Measurements from ENCODE around the gene TRPM2. TPM values are rescaled to one million over a fixed set of nuclear protein-coding genes. Genes with fewer than 3 reads are reported as not detected.
"Not testable (repeated sequence)": the region's sequence is repeated elsewhere in the genome, so short reads cannot be mapped to it uniquely, and the experiment has no call there.

Gene TRPM2
- total RNA-seq, 1 donor from 2014 or later = 0.09 TPM

DNA sequence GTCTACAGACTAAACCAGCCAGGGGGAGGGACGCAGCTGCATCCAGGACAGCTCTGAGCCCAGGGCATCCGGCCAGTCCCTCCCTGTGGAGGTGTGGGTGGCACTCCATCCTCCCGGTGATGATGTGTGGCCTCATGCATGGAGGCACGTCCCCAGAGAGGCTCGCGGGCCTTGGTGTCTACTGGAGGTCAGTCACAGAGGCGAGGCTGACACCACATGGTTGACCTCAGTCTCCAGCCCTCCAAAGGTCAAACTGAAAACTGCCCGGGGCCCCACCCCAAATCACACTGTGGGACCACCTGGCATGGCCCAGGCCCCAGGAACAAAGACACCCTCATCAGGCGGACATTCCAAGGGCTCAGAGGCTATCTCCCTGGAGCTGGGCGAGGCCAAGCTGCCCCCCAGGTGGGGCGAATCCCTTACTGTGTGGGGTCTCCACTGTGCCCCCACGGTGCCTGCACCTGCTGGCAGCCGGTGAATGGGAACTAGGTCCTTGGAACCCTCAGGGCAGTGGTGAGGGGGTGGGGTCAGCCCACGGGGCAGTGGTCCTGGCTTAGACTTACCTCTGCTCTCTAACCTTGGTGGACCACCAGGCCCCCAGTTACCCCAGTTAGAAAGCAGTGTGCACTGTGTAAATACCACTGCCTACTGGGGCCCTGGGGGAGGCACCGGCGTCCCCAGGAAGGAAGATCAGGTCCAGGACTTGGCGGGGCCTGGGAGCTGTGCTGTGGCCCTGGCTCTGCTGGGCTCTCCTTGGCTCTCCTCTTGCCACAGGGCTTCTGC, 49.1 kb downstream of the TRPM2 start:
- Mint-ChIP-seq H3K4me1 (peaks cover 5% of the 10 kb centered on the region), H3K27me3 (ENCODE audit: low read depth) (no peaks in the 10 kb centered on the region), H3K36me3 (no peaks in the 10 kb centered on the region), H3K4me3 (no peak overlapping the region), H3K9me3 (no peaks in the 10 kb centered on the region), H3K27ac (no peak overlapping the region)
- TF ChIP-seq, protein P1, sequence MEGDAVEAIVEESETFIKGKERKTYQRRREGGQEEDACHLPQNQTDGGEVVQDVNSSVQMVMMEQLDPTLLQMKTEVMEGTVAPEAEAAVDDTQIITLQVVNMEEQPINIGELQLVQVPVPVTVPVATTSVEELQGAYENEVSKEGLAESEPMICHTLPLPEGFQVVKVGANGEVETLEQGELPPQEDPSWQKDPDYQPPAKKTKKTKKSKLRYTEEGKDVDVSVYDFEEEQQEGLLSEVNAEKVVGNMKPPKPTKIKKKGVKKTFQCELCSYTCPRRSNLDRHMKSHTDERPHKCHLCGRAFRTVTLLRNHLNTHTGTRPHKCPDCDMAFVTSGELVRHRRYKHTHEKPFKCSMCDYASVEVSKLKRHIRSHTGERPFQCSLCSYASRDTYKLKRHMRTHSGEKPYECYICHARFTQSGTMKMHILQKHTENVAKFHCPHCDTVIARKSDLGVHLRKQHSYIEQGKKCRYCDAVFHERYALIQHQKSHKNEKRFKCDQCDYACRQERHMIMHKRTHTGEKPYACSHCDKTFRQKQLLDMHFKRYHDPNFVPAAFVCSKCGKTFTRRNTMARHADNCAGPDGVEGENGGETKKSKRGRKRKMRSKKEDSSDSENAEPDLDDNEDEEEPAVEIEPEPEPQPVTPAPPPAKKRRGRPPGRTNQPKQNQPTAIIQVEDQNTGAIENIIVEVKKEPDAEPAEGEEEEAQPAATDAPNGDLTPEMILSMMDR (IDR thresholded peaks at IDR 0.05; ENCODE audit: unreplicated experiment) = no peak
- DNase-seq (ENCODE audit: low spot score in 2 of 2, unreplicated experiment in 2 of 2) = no peak

DNA sequence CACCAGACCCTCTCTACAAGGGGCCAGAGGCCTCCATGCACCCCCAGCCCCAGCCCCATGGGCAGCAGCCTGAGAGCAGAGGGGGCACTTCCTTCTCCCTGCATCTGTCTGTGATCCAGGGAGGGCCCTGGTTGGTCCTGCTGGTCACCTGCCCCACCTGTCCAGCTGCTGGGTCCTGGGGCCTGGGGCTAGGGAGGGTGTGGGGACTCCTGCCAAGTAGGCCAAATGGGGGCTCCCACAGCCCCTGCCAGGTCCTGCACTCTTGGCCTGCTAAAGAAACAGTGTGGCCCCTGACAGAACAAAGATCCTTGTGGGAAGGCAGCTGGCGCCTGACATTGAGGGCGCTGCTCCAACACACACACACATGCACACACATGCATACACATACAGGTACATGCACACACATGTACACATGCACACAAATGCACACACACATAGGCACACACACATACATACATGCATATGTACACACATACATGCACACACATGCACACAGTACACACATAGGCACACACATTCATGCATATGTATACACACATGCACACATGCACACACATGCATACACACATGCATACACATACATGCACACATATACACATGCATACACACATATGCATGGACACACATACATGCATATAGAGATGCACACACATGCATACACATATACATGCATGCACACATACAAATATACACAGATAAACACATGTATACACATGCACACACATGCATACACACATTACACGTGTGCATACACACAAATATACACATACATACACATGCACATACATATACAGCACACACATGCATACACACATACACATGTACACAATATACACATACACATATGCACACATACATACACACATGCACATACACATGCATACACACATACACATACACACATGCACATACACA, 49.9 kb downstream of the TRPM2 start:
- H3K27me3 Mint-ChIP-seq (ENCODE audit: low read depth) = no peaks in the 10 kb centered on the region
- H3K4me3 Mint-ChIP-seq = no peak overlapping the region
- peaks cover 2% of the 10 kb centered on the region for H3K9me3 Mint-ChIP-seq
- peaks cover 5% of the 10 kb centered on the region for H3K4me1 Mint-ChIP-seq
- no peak overlapping the region for H3K27ac Mint-ChIP-seq
- TF ChIP-seq, protein P1 (IDR thresholded peaks at IDR 0.05; ENCODE audit: unreplicated experiment) = no peak
- DNase-seq (ENCODE audit: low spot score in 2 of 2, unreplicated experiment in 2 of 2) = no peak
- no peaks in the 10 kb centered on the region for H3K36me3 Mint-ChIP-seq

DNA sequence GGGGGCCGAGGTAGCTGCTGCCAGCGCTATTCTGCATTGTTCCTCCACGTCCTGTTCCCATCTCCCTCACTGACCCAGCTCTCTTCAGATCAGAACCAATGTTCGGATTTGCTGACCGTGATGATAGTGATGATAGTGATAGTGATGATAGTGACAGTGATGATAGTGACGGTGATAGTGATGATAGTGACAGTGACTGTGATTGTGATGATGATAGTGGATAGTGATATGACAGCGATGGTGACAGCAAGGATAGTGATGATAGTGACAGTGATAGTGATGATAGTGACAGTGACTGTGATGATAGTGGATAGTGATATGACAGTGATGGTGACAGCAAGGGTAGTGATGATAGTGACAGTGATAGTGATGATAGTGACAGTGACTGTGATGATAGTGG, 51.1 kb downstream of the TRPM2 start:
- not testable (repeated sequence) for H3K4me1 Mint-ChIP-seq; H3K27ac Mint-ChIP-seq; H3K9me3 Mint-ChIP-seq; H3K4me3 Mint-ChIP-seq; DNase-seq (ENCODE audit: low spot score in 2 of 2, unreplicated experiment in 2 of 2); H3K36me3 Mint-ChIP-seq; H3K27me3 Mint-ChIP-seq (ENCODE audit: low read depth)

DNA sequence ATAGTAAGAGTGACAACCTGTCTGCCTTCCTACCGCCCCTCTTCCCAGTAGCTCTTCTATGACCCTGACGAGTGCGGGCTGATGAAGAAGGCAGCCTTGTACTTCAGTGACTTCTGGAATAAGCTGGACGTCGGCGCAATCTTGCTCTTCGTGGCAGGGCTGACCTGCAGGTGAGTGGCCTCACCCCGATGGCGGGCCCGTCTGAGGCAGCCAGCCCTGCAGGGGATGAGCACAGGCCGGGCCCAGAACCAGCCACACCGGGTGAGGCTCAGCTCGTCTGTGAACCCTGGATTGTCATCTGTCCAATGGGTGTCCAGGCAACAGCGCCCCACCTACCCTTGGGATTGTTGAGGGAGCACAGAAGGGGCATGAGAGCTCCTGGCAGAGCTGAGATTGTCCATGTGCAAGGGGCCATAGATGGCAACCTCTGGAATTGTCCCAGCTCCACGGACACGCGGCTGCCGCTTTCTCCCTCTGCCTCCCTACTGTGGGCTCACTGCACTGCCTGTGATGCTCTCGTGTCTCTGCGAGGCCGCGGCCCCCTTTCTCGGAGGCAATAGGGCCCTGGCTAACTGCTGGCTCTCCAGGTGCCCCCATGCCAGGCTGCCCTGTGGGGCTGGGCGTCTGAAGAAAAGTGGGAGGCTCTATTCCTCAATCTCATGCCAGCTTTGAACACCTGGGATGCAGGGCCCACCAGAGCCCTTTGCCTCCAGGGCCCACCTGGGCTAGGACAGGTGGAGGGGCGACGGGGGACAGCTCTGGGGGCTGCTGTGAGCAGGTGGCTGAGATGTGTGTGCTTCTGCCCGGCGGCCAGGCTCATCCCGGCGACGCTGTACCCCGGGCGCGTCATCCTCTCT, 51.9 kb downstream of the TRPM2 start:
- Mint-ChIP-seq H3K36me3 (peaks cover 2% of the 10 kb centered on the region), H3K27me3 (ENCODE audit: low read depth) (no peaks in the 10 kb centered on the region), H3K4me3 (no peak overlapping the region), H3K4me1 (no peaks in the 10 kb centered on the region), H3K9me3 (peaks cover 10% of the 10 kb centered on the region), H3K27ac (no peak overlapping the region)
- TF ChIP-seq, protein P1 (IDR thresholded peaks at IDR 0.05; ENCODE audit: unreplicated experiment) = no peak
- no peak for DNase-seq (ENCODE audit: low spot score in 2 of 2, unreplicated experiment in 2 of 2)

DNA sequence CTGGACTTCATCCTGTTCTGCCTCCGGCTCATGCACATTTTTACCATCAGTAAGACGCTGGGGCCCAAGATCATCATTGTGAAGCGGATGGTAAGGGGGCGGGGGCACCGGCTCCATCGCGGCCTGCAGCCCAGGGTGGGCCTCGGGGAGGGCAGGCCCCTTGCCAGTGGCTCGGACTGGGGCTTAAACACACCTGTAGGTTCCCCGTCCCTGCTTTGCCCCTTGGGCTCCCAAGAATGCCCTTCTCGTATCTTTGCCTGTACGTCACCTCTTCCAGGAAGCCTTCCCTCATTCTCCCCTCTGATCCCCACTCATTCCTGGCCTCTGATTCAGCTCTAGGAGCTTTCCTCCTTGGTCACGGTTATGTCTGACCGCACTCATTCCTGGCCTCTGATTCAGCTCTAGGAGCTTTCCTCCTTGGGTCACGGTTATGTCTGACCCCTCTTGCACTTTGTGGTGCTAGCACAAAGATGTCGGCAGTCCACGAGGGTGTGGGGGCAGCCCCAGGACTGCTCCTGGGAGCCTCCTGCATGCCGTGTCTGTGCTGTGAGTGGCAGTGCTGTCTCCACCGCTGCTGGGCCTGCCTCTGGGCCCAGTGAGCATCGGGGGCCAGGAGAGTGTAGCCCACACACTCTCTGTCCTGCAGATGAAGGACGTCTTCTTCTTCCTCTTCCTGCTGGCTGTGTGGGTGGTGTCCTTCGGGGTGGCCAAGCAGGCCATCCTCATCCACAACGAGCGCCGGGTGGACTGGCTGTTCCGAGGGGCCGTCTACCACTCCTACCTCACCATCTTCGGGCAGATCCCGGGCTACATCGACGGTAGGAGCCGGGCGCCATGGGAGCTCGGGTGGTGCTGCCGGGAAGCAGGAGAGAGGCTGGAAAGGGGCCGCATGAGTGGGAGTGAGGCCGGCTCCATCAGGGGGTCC, 52.8 kb downstream of the TRPM2 start:
- H3K36me3 Mint-ChIP-seq = peaks cover 2% of the 10 kb centered on the region
- no peak for DNase-seq (ENCODE audit: low spot score in 2 of 2, unreplicated experiment in 2 of 2)
- peaks cover 10% of the 10 kb centered on the region for H3K9me3 Mint-ChIP-seq
- H3K4me1 Mint-ChIP-seq = no peaks in the 10 kb centered on the region
- no peak overlapping the region for H3K4me3 Mint-ChIP-seq
- no peak overlapping the region for H3K27ac Mint-ChIP-seq
- TF ChIP-seq, protein P1 (IDR thresholded peaks at IDR 0.05; ENCODE audit: unreplicated experiment) = no peak
- H3K27me3 Mint-ChIP-seq (ENCODE audit: low read depth) = no peaks in the 10 kb centered on the region

All from mesothelial cell of epicardium (in vitro differentiated cells).